GM20431 (cell line): ENCODE measurements around the gene FOXO3B.
"Not testable (repeated sequence)": the region's sequence is repeated elsewhere in the genome, so short reads cannot be mapped to it uniquely, and the experiment has no call there.

Experiments
- in situ Hi-C: fragments of 300-500 bp; cut with MseI, MboI; formaldehyde crosslinking; loops from one replicate; pipeline ENCODE4 v1.15.0; 2020; ENCODE audit warnings: low sequenced_read_pairs; ENCODE audit not compliant: unreplicated experiment

The FOXO3B gene

GRCh38 chr17:18661924-18662624 is 20.0 kb downstream of the FOXO3B start:
- in situ Hi-C loops = not testable (repeated sequence)

- in situ Hi-C loops = not testable (repeated sequence)
These were observed 32.0 kb downstream of the FOXO3B start for GRCh38 chr17:18650094-18650493.

GRCh38 chr17:18644291-18644690 is 37.8 kb downstream of the FOXO3B start, which contains the start of gene TBC1D28:
TBC1D28 (minus strand) TSS chr17:18644391; CDS start chr17:18641352, 3,039 bp downstream.
- in situ Hi-C loops = not testable (repeated sequence)

GRCh38 chr17:18643124-18643523 is 39.0 kb downstream of the FOXO3B start:
- in situ Hi-C loops = not testable (repeated sequence)

- in situ Hi-C loops = not testable (repeated sequence)
These were observed 43.8 kb downstream of the FOXO3B start for GRCh38 chr17:18638357-18638756.

GRCh38 chr17:18636237-18636636 is 45.9 kb downstream of the FOXO3B start:
- in situ Hi-C loops = not testable (repeated sequence)

- in situ Hi-C loops = not testable (repeated sequence)
These were observed 46.3 kb downstream of the FOXO3B start for GRCh38 chr17:18635773-18636172.

- in situ Hi-C loops = not testable (repeated sequence)
These were observed 47.4 kb downstream of the FOXO3B start for GRCh38 chr17:18634550-18635263.
